ENCODE measurements around the gene DCC.

- TF ChIP-seq, protein P1, sequence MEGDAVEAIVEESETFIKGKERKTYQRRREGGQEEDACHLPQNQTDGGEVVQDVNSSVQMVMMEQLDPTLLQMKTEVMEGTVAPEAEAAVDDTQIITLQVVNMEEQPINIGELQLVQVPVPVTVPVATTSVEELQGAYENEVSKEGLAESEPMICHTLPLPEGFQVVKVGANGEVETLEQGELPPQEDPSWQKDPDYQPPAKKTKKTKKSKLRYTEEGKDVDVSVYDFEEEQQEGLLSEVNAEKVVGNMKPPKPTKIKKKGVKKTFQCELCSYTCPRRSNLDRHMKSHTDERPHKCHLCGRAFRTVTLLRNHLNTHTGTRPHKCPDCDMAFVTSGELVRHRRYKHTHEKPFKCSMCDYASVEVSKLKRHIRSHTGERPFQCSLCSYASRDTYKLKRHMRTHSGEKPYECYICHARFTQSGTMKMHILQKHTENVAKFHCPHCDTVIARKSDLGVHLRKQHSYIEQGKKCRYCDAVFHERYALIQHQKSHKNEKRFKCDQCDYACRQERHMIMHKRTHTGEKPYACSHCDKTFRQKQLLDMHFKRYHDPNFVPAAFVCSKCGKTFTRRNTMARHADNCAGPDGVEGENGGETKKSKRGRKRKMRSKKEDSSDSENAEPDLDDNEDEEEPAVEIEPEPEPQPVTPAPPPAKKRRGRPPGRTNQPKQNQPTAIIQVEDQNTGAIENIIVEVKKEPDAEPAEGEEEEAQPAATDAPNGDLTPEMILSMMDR (IDR thresholded peaks at IDR 0.05), result no peak
- TF ChIP-seq POLR2AphosphoS5 (IDR thresholded peaks at IDR 0.05) (no peak), POLR2A (IDR thresholded peaks at IDR 0.05) (no peak)
Observed at GRCh38 chr18:53496028-53496427, 1156.0 kb downstream of the DCC start.
